HepG2 (cell line): ENCODE measurements around the gene TMEM63B. TPM values are rescaled to one million over a fixed set of nuclear protein-coding genes. Genes with fewer than 3 reads are reported as not detected.

ENCODE experiments used
- BATF2 ChIP-seq: sonication (generic); formaldehyde crosslinking; IDR thresholded peaks from 2 replicates; pipeline ENCODE4 v1.8.0; 2022; ENCODE audit warnings: mild to moderate bottlenecking, missing genetic modification reagents, moderate library complexity
- HNRNPUL1 ChIP-seq: fragments of 200-400 bp; formaldehyde crosslinking; IDR thresholded peaks from 2 replicates; pipeline ENCODE4 v1.6.1; 2017; ENCODE audit warnings: low read depth, mild to moderate bottlenecking, low read length, moderate library complexity
- NKX3-1 ChIP-seq: sonication (generic); formaldehyde crosslinking; IDR thresholded peaks from 2 replicates; pipeline ENCODE4 v1.5.0; 2020; ENCODE audit warnings: missing genetic modification reagents
- NR2F6 ChIP-seq, 2 experiments: IDR thresholded peaks; 2 replicates each; pipeline ENCODE4 v1.6.1; 2016; ENCODE audit warnings: antibody characterized with exemption in 1 of 2, mild to moderate bottlenecking in 1 of 2
- NRL ChIP-seq: sonication (generic); formaldehyde crosslinking; IDR thresholded peaks from 2 replicates; pipeline ENCODE4 v1.5.0; 2020; ENCODE audit warnings: missing genetic modification reagents, mild to moderate bottlenecking, moderate library complexity, borderline replicate concordance
- POLR2A ChIP-seq, 2 experiments: IDR thresholded peaks; 2 replicates each; pipeline ENCODE4 v1.6.1; 2011; ENCODE audit warnings: low read depth in 2 of 2, low read length in 2 of 2, mild to moderate bottlenecking in 1 of 2, moderate library complexity in 1 of 2; ENCODE audit not compliant: insufficient read depth in 1 of 2
- SETDB1 ChIP-seq: sonication (generic); formaldehyde crosslinking; IDR thresholded peaks from 2 replicates; pipeline ENCODE4 v1.5.1; 2020; ENCODE audit warnings: missing genetic modification reagents, mild to moderate bottlenecking, borderline replicate concordance
- SKIL ChIP-seq: sonication (generic); formaldehyde crosslinking; IDR thresholded peaks from 2 replicates; pipeline ENCODE4 v1.8.0; 2022; ENCODE audit warnings: missing genetic modification reagents, mild to moderate bottlenecking, moderate library complexity, borderline replicate concordance
- TAF1 ChIP-seq: sonication (generic); formaldehyde crosslinking; IDR thresholded peaks from 2 replicates; pipeline ENCODE4 v1.4.0; 2020; ENCODE audit warnings: missing genetic modification reagents
- TBL1XR1 ChIP-seq: fragments of 150-350 bp; IDR thresholded peaks from 2 replicates; pipeline ENCODE4 v1.6.1; 2014; ENCODE audit warnings: borderline replicate concordance, low read length; ENCODE audit not compliant: partially characterized antibody
- TBP ChIP-seq: sonication (generic); formaldehyde crosslinking; IDR thresholded peaks from 2 replicates; pipeline ENCODE4 v1.5.0; 2020; ENCODE audit warnings: missing genetic modification reagents
- TRIM22 ChIP-seq: fragments of 450-650 bp; IDR thresholded peaks from 2 replicates; pipeline ENCODE4 v1.6.1; 2017
- ZBTB46 ChIP-seq: sonication (generic); formaldehyde crosslinking; IDR thresholded peaks from 2 replicates; pipeline ENCODE4 v1.4.0; 2020; ENCODE audit warnings: mild to moderate bottlenecking, missing genetic modification reagents, borderline replicate concordance
- ZNF18 ChIP-seq: sonication (generic); formaldehyde crosslinking; IDR thresholded peaks from 2 replicates; pipeline ENCODE4 v1.8.0; 2022; ENCODE audit warnings: mild to moderate bottlenecking, missing genetic modification reagents; ENCODE audit not compliant: insufficient replicate concordance
- ZNF264 ChIP-seq: sonication (generic); formaldehyde crosslinking; IDR thresholded peaks from 2 replicates; pipeline ENCODE4 v1.4.0; 2020; ENCODE audit warnings: missing genetic modification reagents
- polyA plus RNA-seq, 8 experiments: library from polyadenylated mRNA; depleted of rRNA in 3 of 8; stranded (reverse) in 7 of 8; unstranded in 1 of 8; fragments of >200 nt; fragmentation: Illumina TruSeq in 4 of 8; extraction: Trizol in 4 of 8; gene quantifications; 2 replicates each; pipeline versions ENCODE4 v1.2.1 to v1.2.3, GENCODE V29; 2011 to 2016; ENCODE audit warnings: low read depth in 4 of 8, missing spikeins in 1 of 8, mixed read lengths in 1 of 8; ENCODE audit not compliant: insufficient read depth in 1 of 8
- total RNA-seq, 5 experiments: library from RNA; depleted of rRNA; stranded (reverse); fragments of >200 nt; fragmentation: Illumina TruSeq; extraction: Trizol; gene quantifications; 2 replicates each; pipeline ENCODE4 v1.2.3, GENCODE V29; 2016; ENCODE audit warnings: low read depth in 1 of 5

TMEM63B gene
- total and polyA plus RNA-seq, 2 of the 13 experiments (the other 11 are each of a cell fraction or from before 2014, with no cell fraction given): 27.4 to 75.8 TPM

GRCh38 chr6:44198684-44199083 lies 71.3 kb downstream of the TMEM63B start (continued):
- TF ChIP-seq SKIL (CRISPR knock-in tag): no peak
- no peak for TF ChIP-seq ZNF264
- no peak for TF ChIP-seq BATF2 (CRISPR knock-in tag)
- TF ChIP-seq TBL1XR1: no peak
- TF ChIP-seq HNRNPUL1: no peak
- TF ChIP-seq ZBTB46 (CRISPR knock-in tag): no peak
- no peak for TF ChIP-seq NR2F6 (IDR thresholded peaks at IDR 0.05)
- TF ChIP-seq NR2F6 (CRISPR knock-in tag; IDR thresholded peaks at IDR 0.05): no peak
- TF ChIP-seq NRL (CRISPR knock-in tag): no peak
- no peak for TF ChIP-seq TBP (CRISPR knock-in tag)
- TF ChIP-seq NKX3-1 (CRISPR knock-in tag): no peak
- TF ChIP-seq TRIM22: no peak
- TF ChIP-seq ZNF18 (CRISPR knock-in tag): no peak
- TF ChIP-seq TAF1 (CRISPR knock-in tag): no peak
- no peak for TF ChIP-seq SETDB1
- no peak for TF ChIP-seq POLR2A (IDR thresholded peaks at IDR 0.05; ENCODE audit: insufficient read depth in 1 of 2, low read depth in 2 of 2, low read length in 2 of 2)
